Stimulated activated memory B cell treated with anti-CD40 and anti-IgM and Interleukin-4, amounts not matched to agents 10 μg/mL and 1 μg/mL and 100 μg/mL, for 72 hours (primary cell): ENCODE measurements around the gene FBXO27.
"Not testable (repeated sequence)": the region's sequence is repeated elsewhere in the genome, so short reads cannot be mapped to it uniquely, and the experiment has no call there.

ENCODE experiments used
- ATAC-seq: fragments of 150-1000 bp; cut with Tn5 transposase; 2 replicates; pipeline ENCODE4 v1.10.0; 2021
- H3K27ac Mint-ChIP-seq: one replicate; pipeline ENCODE4 v1.8.0; 2022; ENCODE audit warnings: mild to moderate bottlenecking, mixed read lengths
- H3K27me3 Mint-ChIP-seq: one replicate; pipeline ENCODE4 v1.8.0; 2022; ENCODE audit warnings: mixed read lengths
- H3K36me3 Mint-ChIP-seq: one replicate; pipeline ENCODE4 v1.8.0; 2022; ENCODE audit warnings: mixed read lengths
- H3K4me1 Mint-ChIP-seq: one replicate; pipeline ENCODE4 v1.8.0; 2022; ENCODE audit warnings: mixed read lengths
- H3K4me3 Mint-ChIP-seq: one replicate; pipeline ENCODE4 v1.8.0; 2022; ENCODE audit warnings: mild to moderate bottlenecking, moderate library complexity, mixed read lengths
- H3K9me3 Mint-ChIP-seq: one replicate; pipeline ENCODE4 v1.8.0; 2022; ENCODE audit warnings: mixed read lengths

FBXO27 gene

GRCh38 chr19:39017026-39017425, 15.3 kb downstream of the FBXO27 start:
- no peak for ATAC-seq
- Mint-ChIP-seq H3K27ac (no peak overlapping the region), H3K4me1 (no peaks in the 10 kb centered on the region), H3K36me3 (no peaks in the 10 kb centered on the region), H3K9me3 (peaks cover 3% of the 10 kb centered on the region), H3K4me3 (no peak overlapping the region), H3K27me3 (peaks cover 30% of the 10 kb centered on the region)

GRCh38 chr19:39014037-39014436, 18.3 kb downstream of the FBXO27 start:
- no peak overlapping the region for H3K27ac Mint-ChIP-seq
- H3K9me3 Mint-ChIP-seq, result peaks cover 8% of the 10 kb centered on the region
- ATAC-seq, result no peak
- H3K27me3 Mint-ChIP-seq, result peaks cover 30% of the 10 kb centered on the region
- H3K4me1 Mint-ChIP-seq, result no peaks in the 10 kb centered on the region
- no peaks in the 10 kb centered on the region for H3K36me3 Mint-ChIP-seq
- no peak overlapping the region for H3K4me3 Mint-ChIP-seq

GRCh38 chr19:39009001-39009400, 23.3 kb downstream of the FBXO27 start:
- Mint-ChIP-seq H3K27me3 (peaks cover 35% of the 10 kb centered on the region), H3K36me3 (no peaks in the 10 kb centered on the region), H3K4me1 (no peaks in the 10 kb centered on the region), H3K4me3 (no peak overlapping the region), H3K9me3 (peaks cover 5% of the 10 kb centered on the region), H3K27ac (no peak overlapping the region)
- no peak for ATAC-seq

- Mint-ChIP-seq H3K36me3 (no peaks in the 10 kb centered on the region), H3K27me3 (peaks cover 39% of the 10 kb centered on the region), H3K9me3 (peaks cover 5% of the 10 kb centered on the region), H3K4me1 (no peaks in the 10 kb centered on the region), H3K27ac (no peak overlapping the region), H3K4me3 (no peak overlapping the region)
- ATAC-seq, result no peak
Measured at GRCh38 chr19:39008137-39008536, 24.2 kb downstream of the FBXO27 start.

- Mint-ChIP-seq H3K9me3 (peaks cover 5% of the 10 kb centered on the region), H3K36me3 (no peaks in the 10 kb centered on the region), H3K4me1 (no peaks in the 10 kb centered on the region), H3K4me3 (no peak overlapping the region), H3K27ac (no peak overlapping the region), H3K27me3 (peaks cover 46% of the 10 kb centered on the region)
- no peak for ATAC-seq
Measured at GRCh38 chr19:39007096-39007495, 25.3 kb downstream of the FBXO27 start.

GRCh38 chr19:39004403-39004802, 27.9 kb downstream of the FBXO27 start:
- H3K9me3 Mint-ChIP-seq, result peaks cover 1% of the 10 kb centered on the region
- no peak overlapping the region for H3K4me3 Mint-ChIP-seq
- no peak overlapping the region for H3K27ac Mint-ChIP-seq
- ATAC-seq, result no peak
- H3K27me3 Mint-ChIP-seq, result peaks cover 61% of the 10 kb centered on the region
- H3K36me3 Mint-ChIP-seq, result no peaks in the 10 kb centered on the region
- no peaks in the 10 kb centered on the region for H3K4me1 Mint-ChIP-seq

GRCh38 chr19:39003796-39004195, 28.6 kb downstream of the FBXO27 start:
- Mint-ChIP-seq H3K36me3 (no peaks in the 10 kb centered on the region), H3K4me1 (no peaks in the 10 kb centered on the region), H3K9me3 (no peaks in the 10 kb centered on the region), H3K27ac (no peak overlapping the region), H3K27me3 (peaks cover 67% of the 10 kb centered on the region), H3K4me3 (no peak overlapping the region)
- no peak for ATAC-seq

GRCh38 chr19:39003188-39003587, 29.2 kb downstream of the FBXO27 start:
- H3K27me3 Mint-ChIP-seq, result peaks cover 69% of the 10 kb centered on the region
- no peak overlapping the region for H3K27ac Mint-ChIP-seq
- ATAC-seq, result no peak
- no peaks in the 10 kb centered on the region for H3K36me3 Mint-ChIP-seq
- H3K4me3 Mint-ChIP-seq, result no peak overlapping the region
- H3K4me1 Mint-ChIP-seq, result no peaks in the 10 kb centered on the region
- no peaks in the 10 kb centered on the region for H3K9me3 Mint-ChIP-seq

- Mint-ChIP-seq H3K27me3 (peaks cover 54% of the 10 kb centered on the region), H3K4me3 (no peak overlapping the region), H3K27ac (no peak overlapping the region), H3K9me3 (no peaks in the 10 kb centered on the region), H3K36me3 (no peaks in the 10 kb centered on the region), H3K4me1 (no peaks in the 10 kb centered on the region)
- ATAC-seq, result no peak
Measured at GRCh38 chr19:39001041-39001440, 31.3 kb downstream of the FBXO27 start.

GRCh38 chr19:38997576-38997975, 34.8 kb downstream of the FBXO27 start:
- peaks cover 38% of the 10 kb centered on the region for H3K27me3 Mint-ChIP-seq
- not testable (repeated sequence) for H3K9me3 Mint-ChIP-seq, H3K4me1 Mint-ChIP-seq, H3K27ac Mint-ChIP-seq, H3K36me3 Mint-ChIP-seq, H3K4me3 Mint-ChIP-seq, ATAC-seq

- H3K27me3 Mint-ChIP-seq, result peaks cover 55% of the 10 kb centered on the region
- no peak for ATAC-seq
- H3K4me1 Mint-ChIP-seq, result no peaks in the 10 kb centered on the region
- H3K27ac Mint-ChIP-seq, result no peak overlapping the region
- H3K9me3 Mint-ChIP-seq, result peaks cover 5% of the 10 kb centered on the region
- H3K4me3 Mint-ChIP-seq, result no peak overlapping the region
- no peaks in the 10 kb centered on the region for H3K36me3 Mint-ChIP-seq
Measured at GRCh38 chr19:38993271-38993670, 39.1 kb downstream of the FBXO27 start.

GRCh38 chr19:38990949-38991697, 41.2 kb downstream of the FBXO27 start:
- H3K4me1 Mint-ChIP-seq, result no peaks in the 10 kb centered on the region
- H3K27ac Mint-ChIP-seq, result no peak overlapping the region
- no peak for ATAC-seq
- no peaks in the 10 kb centered on the region for H3K36me3 Mint-ChIP-seq
- peaks cover 62% of the 10 kb centered on the region for H3K27me3 Mint-ChIP-seq
- peaks cover 9% of the 10 kb centered on the region for H3K9me3 Mint-ChIP-seq
- no peak overlapping the region for H3K4me3 Mint-ChIP-seq

GRCh38 chr19:38989614-38990013, 42.7 kb downstream of the FBXO27 start:
- H3K4me3 Mint-ChIP-seq, H3K27ac Mint-ChIP-seq: not testable (repeated sequence)

GRCh38 chr19:38989066-38989605, 43.2 kb downstream of the FBXO27 start:
- no peak overlapping the region for H3K27ac Mint-ChIP-seq
- H3K4me3 Mint-ChIP-seq, result no peak overlapping the region
- H3K4me1 Mint-ChIP-seq, result no peaks in the 10 kb centered on the region
- ATAC-seq, result peak; percentile 34
- peaks cover 65% of the 10 kb centered on the region for H3K27me3 Mint-ChIP-seq
- no peaks in the 10 kb centered on the region for H3K36me3 Mint-ChIP-seq
- peaks cover 9% of the 10 kb centered on the region for H3K9me3 Mint-ChIP-seq

More at GRCh38 chr19:38989614-38990013, 42.7 kb downstream of the FBXO27 start:
- H3K27me3 Mint-ChIP-seq, result peaks cover 65% of the 10 kb centered on the region
- ATAC-seq, H3K36me3 Mint-ChIP-seq, H3K4me1 Mint-ChIP-seq, H3K9me3 Mint-ChIP-seq: not testable (repeated sequence)

- H3K27me3 Mint-ChIP-seq, result peaks cover 62% of the 10 kb centered on the region
- not testable (repeated sequence) for H3K9me3 Mint-ChIP-seq, H3K27ac Mint-ChIP-seq, ATAC-seq, H3K4me1 Mint-ChIP-seq, H3K36me3 Mint-ChIP-seq, H3K4me3 Mint-ChIP-seq
Measured at GRCh38 chr19:38988627-38989026, 43.7 kb downstream of the FBXO27 start.

GRCh38 chr19:38987745-38988144, 44.6 kb downstream of the FBXO27 start:
- H3K4me3 Mint-ChIP-seq, ATAC-seq, H3K4me1 Mint-ChIP-seq, H3K36me3 Mint-ChIP-seq, H3K9me3 Mint-ChIP-seq, H3K27ac Mint-ChIP-seq: not testable (repeated sequence)
- peaks cover 53% of the 10 kb centered on the region for H3K27me3 Mint-ChIP-seq
